Astrocyte (in vitro differentiated cells and primary cell): ENCODE data around the gene STRIP2. TPM values are rescaled to one million over a fixed set of nuclear protein-coding genes. Genes with fewer than 3 reads are reported as not detected.
A peak's percentile ranks its signal among the peaks of the same experiment; 100 is the strongest.

Experiments used
- DNase-seq: peaks from one replicate; pipeline ENCODE4 v3.0.0-alpha.2; 2010; ENCODE audit warnings: low read depth
- FAIRE-seq: peaks from 2 replicates; lab custom pipeline; 2011; peaks lifted over from hg19 to GRCh38; lab: Jason Lieb, UNC
- H2AFZ ChIP-seq: 2 replicates; pipeline ENCODE4 v1.6.0; 2012; ENCODE audit warnings: low read depth, low read length, inconsistent platforms
- H3K27ac ChIP-seq: 2 replicates; pipeline ENCODE4 v1.5.1; 2011; ENCODE audit warnings: low read depth, low read length, inconsistent platforms
- H3K27me3 ChIP-seq: 2 replicates; pipeline ENCODE4 v1.6.0; 2011; ENCODE audit warnings: low read length, inconsistent platforms; ENCODE audit not compliant: insufficient read depth
- H3K36me3 ChIP-seq: 2 replicates; pipeline ENCODE4 v1.5.1; 2011; ENCODE audit warnings: low read length, inconsistent platforms; ENCODE audit not compliant: insufficient read depth
- H3K4me1 ChIP-seq: 2 replicates; pipeline ENCODE4 v1.5.1; 2011; ENCODE audit warnings: low read length, inconsistent platforms; ENCODE audit not compliant: insufficient read depth
- H3K4me2 ChIP-seq: 2 replicates; pipeline ENCODE4 v1.6.0; 2012; ENCODE audit warnings: low read length, inconsistent platforms
- H3K4me3 ChIP-seq: 2 replicates; pipeline ENCODE4 v1.5.1; 2011; ENCODE audit warnings: low read depth, mild to moderate bottlenecking, low read length, inconsistent platforms; ENCODE audit not compliant: insufficient read depth
- H3K79me2 ChIP-seq: 2 replicates; pipeline ENCODE4 v1.6.0; 2012; ENCODE audit warnings: mild to moderate bottlenecking, low read length, inconsistent platforms; ENCODE audit not compliant: insufficient read depth
- H3K9ac ChIP-seq: 2 replicates; pipeline ENCODE4 v1.6.0; 2012; ENCODE audit warnings: mild to moderate bottlenecking, low read length, inconsistent platforms
- H3K9me3 ChIP-seq: 2 replicates; pipeline ENCODE4 v1.5.1; 2012; ENCODE audit warnings: low read depth, mild to moderate bottlenecking, low read length, inconsistent platforms; ENCODE audit not compliant: insufficient read depth
- H4K20me1 ChIP-seq: 2 replicates; pipeline ENCODE4 v1.6.0; 2012; ENCODE audit warnings: low read length, inconsistent platforms; ENCODE audit not compliant: insufficient read depth
- H3K27ac Mint-ChIP-seq: one replicate; pipeline ENCODE4 v1.8.0; 2021; ENCODE audit warnings: mild to moderate bottlenecking, mixed read lengths; ENCODE audit not compliant: unreplicated experiment
- H3K27me3 Mint-ChIP-seq: one replicate; pipeline ENCODE4 v1.8.0; 2021; ENCODE audit warnings: low read depth, mixed read lengths; ENCODE audit not compliant: unreplicated experiment
- H3K36me3 Mint-ChIP-seq: one replicate; pipeline ENCODE4 v1.8.0; 2021; ENCODE audit warnings: low read depth, mixed read lengths; ENCODE audit not compliant: unreplicated experiment
- H3K4me1 Mint-ChIP-seq: one replicate; pipeline ENCODE4 v1.8.0; 2021; ENCODE audit warnings: low read depth, mixed read lengths; ENCODE audit not compliant: unreplicated experiment
- H3K4me3 Mint-ChIP-seq: one replicate; pipeline ENCODE4 v1.8.0; 2021; ENCODE audit warnings: mild to moderate bottlenecking, moderate library complexity, mixed read lengths; ENCODE audit not compliant: unreplicated experiment
- H3K9me3 Mint-ChIP-seq: one replicate; pipeline ENCODE4 v1.8.0; 2021; ENCODE audit warnings: mild to moderate bottlenecking, mixed read lengths; ENCODE audit not compliant: unreplicated experiment
- EZH2 ChIP-seq: IDR thresholded peaks from 2 replicates; pipeline ENCODE4 v1.6.1; 2012; ENCODE audit warnings: mild to moderate bottlenecking, low read length, inconsistent platforms; ENCODE audit not compliant: insufficient read depth
- total RNA-seq: library from RNA; stranded (reverse); gene quantifications from 2 replicates; pipeline ENCODE4 v1.2.1, GENCODE V29; 2021
- TF ChIP-seq, protein P1 (sequence below): IDR thresholded peaks from 2 replicates; pipeline ENCODE4 v1.5.1; 2011; ENCODE audit warnings: low read depth, mild to moderate bottlenecking, inconsistent platforms, low read length, moderate library complexity; ENCODE audit not compliant: insufficient read depth

The STRIP2 gene
- total RNA-seq, 1 donor from 2014 or later: 1.3 TPM

DNA sequence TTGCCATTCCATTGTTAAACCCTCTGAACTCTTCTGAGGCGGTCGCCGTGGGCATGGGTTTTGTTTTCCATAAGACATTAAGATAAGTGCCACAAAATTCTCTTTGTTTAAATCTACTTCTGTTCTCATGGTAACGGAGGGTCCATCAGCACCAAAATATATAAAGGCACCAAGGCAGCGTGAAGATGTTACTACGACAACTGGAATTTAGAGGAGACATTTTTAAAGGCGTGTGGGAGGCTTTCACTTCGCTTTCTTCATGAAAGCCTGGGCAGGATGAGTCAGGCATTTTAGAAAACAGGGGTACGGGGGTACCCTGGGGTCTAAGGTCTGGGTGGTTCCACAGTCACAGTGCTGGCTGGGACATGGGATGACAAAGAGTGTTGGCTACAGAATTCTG, 102.1 kb downstream of the STRIP2 start:
- Histone ChIP-seq H3K79me2 (no peaks in the 10 kb centered on the region), H3K9ac (no peak overlapping the region), H3K4me3 (no peak overlapping the region), H3K36me3 (no peaks in the 10 kb centered on the region), H3K27me3 (no peaks in the 10 kb centered on the region), H2AFZ (no peak overlapping the region), H3K4me2 (no peak overlapping the region), H3K4me1 (peaks cover 4% of the 10 kb centered on the region), H3K9me3 (no peaks in the 10 kb centered on the region), H3K27ac (no peak overlapping the region), H4K20me1 (no peaks in the 10 kb centered on the region)
- DNase-seq (peak; percentile 7), FAIRE-seq (no peak)
- peaks cover 10% of the 10 kb centered on the region for H3K4me1 Mint-ChIP-seq
- H3K9me3 Mint-ChIP-seq: peaks cover 2% of the 10 kb centered on the region
- H3K27ac Mint-ChIP-seq: peak overlapping the region; percentile 58
- H3K27me3 Mint-ChIP-seq: peaks cover 22% of the 10 kb centered on the region
- TF ChIP-seq, protein P1, sequence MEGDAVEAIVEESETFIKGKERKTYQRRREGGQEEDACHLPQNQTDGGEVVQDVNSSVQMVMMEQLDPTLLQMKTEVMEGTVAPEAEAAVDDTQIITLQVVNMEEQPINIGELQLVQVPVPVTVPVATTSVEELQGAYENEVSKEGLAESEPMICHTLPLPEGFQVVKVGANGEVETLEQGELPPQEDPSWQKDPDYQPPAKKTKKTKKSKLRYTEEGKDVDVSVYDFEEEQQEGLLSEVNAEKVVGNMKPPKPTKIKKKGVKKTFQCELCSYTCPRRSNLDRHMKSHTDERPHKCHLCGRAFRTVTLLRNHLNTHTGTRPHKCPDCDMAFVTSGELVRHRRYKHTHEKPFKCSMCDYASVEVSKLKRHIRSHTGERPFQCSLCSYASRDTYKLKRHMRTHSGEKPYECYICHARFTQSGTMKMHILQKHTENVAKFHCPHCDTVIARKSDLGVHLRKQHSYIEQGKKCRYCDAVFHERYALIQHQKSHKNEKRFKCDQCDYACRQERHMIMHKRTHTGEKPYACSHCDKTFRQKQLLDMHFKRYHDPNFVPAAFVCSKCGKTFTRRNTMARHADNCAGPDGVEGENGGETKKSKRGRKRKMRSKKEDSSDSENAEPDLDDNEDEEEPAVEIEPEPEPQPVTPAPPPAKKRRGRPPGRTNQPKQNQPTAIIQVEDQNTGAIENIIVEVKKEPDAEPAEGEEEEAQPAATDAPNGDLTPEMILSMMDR: no peak
- no peak for TF ChIP-seq EZH2
- no peaks in the 10 kb centered on the region for H3K36me3 Mint-ChIP-seq
- no peak overlapping the region for H3K4me3 Mint-ChIP-seq

Other genes starting within 250 kb of the STRIP2 start
- gene SMO, start 245.8 kb upstream of the STRIP2 start, total RNA-seq: 20.0 and 22.6 TPM in 2 replicates
- 13.3 and 14.7 TPM in 2 replicates for gene AHCYL2, start 209.4 kb upstream of the STRIP2 start, total RNA-seq
- gene SMKR1, start 68.1 kb downstream of the STRIP2 start, total RNA-seq: not detected in 2 replicates
- 11.7 and 12.7 TPM in 2 replicates for gene NRF1, start 177.3 kb downstream of the STRIP2 start, total RNA-seq